ENCODE data around the gene OSCAR.
"Not testable (repeated sequence)": the region's sequence is repeated elsewhere in the genome, so short reads cannot be mapped to it uniquely, and the experiment has no call there.

OSCAR gene

DNA sequence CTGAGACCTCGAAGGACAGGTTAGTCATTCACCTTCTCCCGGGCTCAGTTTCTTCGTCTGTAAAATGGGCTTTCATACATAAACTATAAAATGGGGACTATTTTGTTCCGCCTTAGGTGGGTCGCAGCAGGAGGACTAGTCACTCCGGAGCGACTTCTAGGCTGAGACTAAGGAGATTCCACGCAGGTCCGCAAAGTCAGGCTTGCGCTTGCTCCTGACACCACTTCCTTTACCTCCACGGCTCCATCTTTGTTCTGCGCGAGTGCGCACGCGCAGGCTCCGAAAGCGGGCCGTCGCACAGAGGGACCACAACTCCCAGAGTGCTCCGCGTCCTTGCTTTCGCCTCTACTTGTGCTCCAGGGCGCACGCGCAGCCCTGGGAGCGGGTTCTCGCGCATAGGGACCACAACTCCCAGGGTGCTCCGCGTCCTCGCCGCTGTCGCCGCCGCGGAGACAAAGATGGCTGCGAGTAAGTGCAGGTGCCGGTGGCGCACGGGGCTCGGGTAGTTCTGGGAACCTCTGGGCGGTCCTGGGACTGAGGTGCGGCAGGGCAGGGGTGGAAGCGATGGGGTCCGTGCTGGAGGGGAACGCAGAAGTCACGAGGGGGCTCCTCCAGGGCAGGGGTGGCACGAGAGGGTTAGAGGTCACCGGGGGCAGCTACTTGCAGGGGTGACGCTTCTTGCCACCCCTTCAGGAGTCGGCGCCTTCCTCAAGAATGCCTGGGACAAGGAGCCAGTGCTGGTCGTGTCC, 2.0 kb upstream of the OSCAR start, which contains the start of gene NDUFA3:
Gene NDUFA3, plus strand, starts transcription at position 435 of the 749 bp plus-strand sequence. Its CDS starts 24 bp downstream, at position 459.
- Histone ChIP-seq H3K36me3 (peaks cover 12 to 23% (median 21%) of the 10 kb centered on the region in 3 donors), H3K4me3 (peak within 1 kb of the TSS; percentile 80 to 86), H3K27me3 (peaks cover 0 to 5% of the 10 kb centered on the region in 2 donors), H3K4me1 (peaks cover 0 to 22% (median 10%) of the 10 kb centered on the region in 4 donors), H3K9me3 (no peaks in the 10 kb centered on the region), H3K27ac (peak within 1 kb of the TSS; percentile 63 to 77)
- DNase-seq, result peak; percentile 98 to 99
- TF ChIP-seq, protein P1, sequence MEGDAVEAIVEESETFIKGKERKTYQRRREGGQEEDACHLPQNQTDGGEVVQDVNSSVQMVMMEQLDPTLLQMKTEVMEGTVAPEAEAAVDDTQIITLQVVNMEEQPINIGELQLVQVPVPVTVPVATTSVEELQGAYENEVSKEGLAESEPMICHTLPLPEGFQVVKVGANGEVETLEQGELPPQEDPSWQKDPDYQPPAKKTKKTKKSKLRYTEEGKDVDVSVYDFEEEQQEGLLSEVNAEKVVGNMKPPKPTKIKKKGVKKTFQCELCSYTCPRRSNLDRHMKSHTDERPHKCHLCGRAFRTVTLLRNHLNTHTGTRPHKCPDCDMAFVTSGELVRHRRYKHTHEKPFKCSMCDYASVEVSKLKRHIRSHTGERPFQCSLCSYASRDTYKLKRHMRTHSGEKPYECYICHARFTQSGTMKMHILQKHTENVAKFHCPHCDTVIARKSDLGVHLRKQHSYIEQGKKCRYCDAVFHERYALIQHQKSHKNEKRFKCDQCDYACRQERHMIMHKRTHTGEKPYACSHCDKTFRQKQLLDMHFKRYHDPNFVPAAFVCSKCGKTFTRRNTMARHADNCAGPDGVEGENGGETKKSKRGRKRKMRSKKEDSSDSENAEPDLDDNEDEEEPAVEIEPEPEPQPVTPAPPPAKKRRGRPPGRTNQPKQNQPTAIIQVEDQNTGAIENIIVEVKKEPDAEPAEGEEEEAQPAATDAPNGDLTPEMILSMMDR (IDR thresholded peaks at IDR 0.05), result no peak
- intact Hi-C loops (cut with DNase I; ENCODE audit: low total_unique reads), result no loop called here

DNA sequence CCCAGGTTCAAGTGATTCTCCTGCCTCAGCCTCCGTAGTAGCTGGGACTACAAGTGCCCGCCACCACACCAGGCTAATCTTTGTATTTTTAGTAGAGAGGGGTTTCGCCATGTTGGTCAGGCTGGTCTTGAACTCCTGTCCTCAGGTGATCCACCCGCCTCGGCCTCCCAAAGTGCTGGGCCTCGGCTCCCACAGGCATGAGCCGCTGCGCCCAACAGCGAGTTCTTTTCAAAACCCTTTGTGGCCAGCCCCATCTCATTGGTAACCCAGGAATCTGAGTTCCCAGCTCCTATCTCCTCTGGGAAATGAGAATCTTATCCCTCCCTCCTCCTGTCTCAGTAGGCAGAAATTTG, 724 bp downstream of the OSCAR start:
- intact Hi-C loops (cut with DNase I; ENCODE audit: low total_unique reads); H3K27ac ChIP-seq; H3K9me3 ChIP-seq; H3K4me3 ChIP-seq; H3K36me3 ChIP-seq; DNase-seq: not testable (repeated sequence)
- Histone ChIP-seq H3K27me3 (peaks cover 0 to 20% of the 10 kb centered on the region in 2 donors), H3K4me1 (peaks cover 0 to 31% (median 19%) of the 10 kb centered on the region in 4 donors)

- H3K4me1 ChIP-seq, result peaks cover 0 to 28% (median 19%) of the 10 kb centered on the region in 4 donors
- no peak for DNase-seq
- H3K27me3 ChIP-seq, result peaks cover 0 to 22% of the 10 kb centered on the region in 2 donors
- H3K27ac ChIP-seq, result no peak overlapping the region
- H3K4me3 ChIP-seq, result no peak overlapping the region
- TF ChIP-seq, protein P1 (IDR thresholded peaks at IDR 0.05), result no peak
- H3K36me3 ChIP-seq, result no peaks in the 10 kb centered on the region
- intact Hi-C loops (cut with DNase I; ENCODE audit: low total_unique reads), result no loop called here
- H3K9me3 ChIP-seq, result no peaks in the 10 kb centered on the region
Observed at GRCh38 chr19:54099190-54099902, 1.3 kb downstream of the OSCAR start.

DNA sequence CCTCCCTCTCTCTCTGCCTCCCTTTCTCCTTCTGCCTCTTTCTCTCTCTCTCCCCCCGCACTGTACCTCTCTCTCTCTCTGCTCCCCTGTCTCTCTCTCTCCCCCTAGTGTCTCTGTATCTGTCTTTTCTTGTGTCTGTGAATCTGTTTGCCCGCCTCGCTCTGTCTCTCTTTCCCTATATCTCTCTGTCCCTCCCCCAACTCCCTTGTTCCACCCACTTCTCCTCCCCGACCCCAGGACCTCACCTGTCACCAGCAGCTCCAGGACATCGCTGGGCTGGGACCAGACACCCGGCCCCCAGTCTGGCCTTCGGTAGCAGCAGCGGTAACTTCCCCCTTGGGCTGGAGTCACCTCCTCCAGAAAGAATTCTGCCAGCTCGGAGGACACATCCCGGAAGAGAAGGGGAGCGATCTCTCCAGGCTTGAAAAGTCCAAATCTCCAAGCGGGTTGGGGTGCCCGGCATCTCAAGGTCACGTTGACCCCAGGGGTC, 3.9 kb downstream of the OSCAR start:
- Histone ChIP-seq H3K27ac (peak overlapping the region in 1 of 2 donors; percentile 33), H3K9me3 (no peaks in the 10 kb centered on the region), H3K27me3 (peaks cover 0 to 22% of the 10 kb centered on the region in 2 donors), H3K4me1 (peaks cover 0 to 10% (median 9%) of the 10 kb centered on the region in 4 donors), H3K4me3 (peak overlapping the region in 1 of 2 donors; percentile 49), H3K36me3 (no peaks in the 10 kb centered on the region)
- DNase-seq, result no peak
- TF ChIP-seq, protein P1 (IDR thresholded peaks at IDR 0.05), result no peak
- intact Hi-C loops (cut with DNase I; ENCODE audit: low total_unique reads), result no loop called here

GRCh38 chr19:54095859-54096616, 4.6 kb downstream of the OSCAR start:
- H3K36me3 ChIP-seq; H3K9me3 ChIP-seq; H3K4me1 ChIP-seq; intact Hi-C loops (cut with DNase I; ENCODE audit: low total_unique reads): not testable (repeated sequence)
- Histone ChIP-seq H3K4me3 (peak overlapping the region; percentile 19 to 49), H3K27me3 (peaks cover 0 to 24% of the 10 kb centered on the region in 2 donors), H3K27ac (peak overlapping the region in 1 of 2 donors; percentile 8)
- DNase-seq, result peak in 1 of 2 donors; percentile 42

DNA sequence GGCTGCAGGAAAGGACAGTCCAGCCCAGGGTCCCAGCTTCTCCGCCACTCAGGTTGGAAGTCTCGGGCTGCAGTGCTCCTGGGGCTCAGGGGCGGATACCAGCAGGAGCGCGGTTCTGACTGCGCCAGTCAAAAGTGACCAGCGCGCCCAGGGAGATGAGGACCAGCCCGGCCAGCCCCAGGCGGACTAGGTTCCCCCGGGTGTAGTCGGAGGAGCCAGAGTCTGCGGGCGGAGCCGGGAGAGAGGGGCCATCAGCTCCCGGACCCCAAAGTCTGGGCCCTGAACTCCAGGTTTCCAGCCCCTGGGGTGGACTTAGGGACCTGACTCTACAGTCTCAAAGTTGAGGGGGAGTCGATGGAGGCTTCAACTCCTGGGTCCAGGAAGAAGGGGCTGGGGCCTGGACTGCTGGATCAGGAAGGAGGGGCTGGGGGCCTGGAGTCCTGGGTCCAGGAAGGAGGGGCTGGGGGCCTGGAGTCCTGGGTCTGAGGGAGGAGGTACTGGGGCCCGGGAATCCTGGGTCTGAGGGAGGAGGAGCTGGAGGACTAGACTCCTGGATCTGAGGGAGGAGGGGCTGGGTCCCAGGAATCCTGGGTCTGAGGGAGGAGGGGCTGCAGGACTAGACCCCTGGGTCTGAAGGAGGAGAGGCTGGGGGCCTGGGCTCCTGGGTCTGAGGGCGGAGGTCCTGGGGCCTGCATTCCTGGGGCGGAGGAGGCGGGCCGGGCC, 5.3 kb downstream of the OSCAR start:
- H3K4me3 ChIP-seq, result peak overlapping the region in 1 of 2 donors; percentile 49
- intact Hi-C loops (cut with DNase I; ENCODE audit: low total_unique reads), result no loop called here
- H3K27ac ChIP-seq, result peak overlapping the region in 1 of 2 donors; percentile 8
- no peaks in the 10 kb centered on the region for H3K9me3 ChIP-seq
- no peaks in the 10 kb centered on the region for H3K36me3 ChIP-seq
- peaks cover 0 to 10% (median 9%) of the 10 kb centered on the region in 4 donors for H3K4me1 ChIP-seq
- no peak for DNase-seq
- TF ChIP-seq, protein P1 (IDR thresholded peaks at IDR 0.05), result no peak
- peaks cover 0 to 25% of the 10 kb centered on the region in 2 donors for H3K27me3 ChIP-seq

All from tibial artery (tissue), 4 donors.